Activated naive CD4-positive, alpha-beta T cell (primary cell): ENCODE data around the gene F8.
"Not testable (repeated sequence)": the region's sequence is repeated elsewhere in the genome, so short reads cannot be mapped to it uniquely, and the experiment has no call there.

ENCODE experiments used
- DNase-seq, 4 experiments: peaks; one replicate each; lab custom pipeline; 2025; lab: John Stamatoyannopoulos, UW

Gene F8

DNA sequence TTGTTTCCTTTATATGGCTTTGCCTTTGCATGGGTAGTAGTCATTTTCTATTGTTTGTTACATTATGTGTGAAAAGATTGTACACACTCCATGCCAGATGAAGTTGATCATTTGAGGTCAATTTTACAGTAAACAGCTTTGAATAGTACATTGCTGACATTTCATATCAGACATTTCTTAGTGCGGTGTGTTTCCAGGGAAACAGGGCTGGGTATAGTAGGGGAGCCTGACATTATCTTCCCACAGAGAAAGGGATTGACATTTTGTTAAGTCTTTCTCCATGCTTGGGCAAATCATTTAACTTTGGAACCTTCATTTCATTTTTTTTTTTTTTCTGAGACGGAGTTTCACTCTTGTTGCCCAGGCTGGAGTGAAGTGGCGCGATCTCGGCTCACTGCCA lies 9.1 kb upstream of the F8 start:
- no peak for DNase-seq

DNA sequence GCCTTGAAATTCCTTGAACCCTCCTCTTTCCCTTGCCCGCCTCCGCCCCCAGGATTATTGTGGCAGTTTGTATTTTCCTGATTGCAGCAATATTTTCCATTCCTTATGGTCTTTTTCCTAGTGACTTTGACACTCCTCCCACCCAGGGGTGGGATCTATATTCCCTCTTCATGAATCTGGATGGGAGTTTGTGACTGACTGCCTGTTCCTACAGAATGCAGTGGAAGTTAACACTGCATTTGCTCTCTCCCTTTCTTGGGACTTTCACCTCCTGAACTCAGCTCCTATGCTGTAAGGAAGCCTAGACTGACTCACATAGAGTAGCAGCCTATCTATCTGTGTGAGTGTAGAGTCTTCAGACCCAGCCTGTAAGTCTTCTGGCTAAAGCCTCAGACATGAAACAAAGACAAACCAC lies 6.4 kb upstream of the F8 start:
- no peak for DNase-seq

DNA sequence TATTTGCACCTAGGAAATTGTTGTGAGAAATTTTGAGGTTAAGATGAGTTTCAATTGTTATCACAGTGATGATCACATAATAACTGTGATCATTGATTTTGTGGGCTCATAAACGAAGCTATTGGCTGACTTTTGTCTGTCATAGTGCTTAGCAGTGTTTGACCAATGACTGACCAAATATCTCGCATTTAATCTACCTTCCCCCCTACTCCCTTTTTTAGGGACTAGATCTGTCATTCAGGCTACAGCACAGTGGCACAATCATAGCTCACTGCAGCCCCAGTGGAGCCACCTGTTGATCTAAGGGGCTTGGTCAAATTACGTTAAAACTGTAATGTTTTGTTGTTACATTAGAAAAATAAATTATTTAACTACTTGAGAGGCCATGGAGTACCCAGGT lies 5.6 kb upstream of the F8 start:
- no peak for DNase-seq

GRCh38 chrX:155027509-155028066 lies 5.1 kb upstream of the F8 start:
- DNase-seq: no peak

GRCh38 chrX:155026727-155027508 lies 4.4 kb upstream of the F8 start, which contains the start of gene FUNDC2:
TSS of gene FUNDC2 (plus strand) at chrX:155026844. CDS start at chrX:155026939, 95 bp downstream.
- DNase-seq: peak; percentile 68 to 91 (median 84)

- no peak for DNase-seq
These were observed 3.9 kb upstream of the F8 start for GRCh38 chrX:155026420-155026726.

DNA sequence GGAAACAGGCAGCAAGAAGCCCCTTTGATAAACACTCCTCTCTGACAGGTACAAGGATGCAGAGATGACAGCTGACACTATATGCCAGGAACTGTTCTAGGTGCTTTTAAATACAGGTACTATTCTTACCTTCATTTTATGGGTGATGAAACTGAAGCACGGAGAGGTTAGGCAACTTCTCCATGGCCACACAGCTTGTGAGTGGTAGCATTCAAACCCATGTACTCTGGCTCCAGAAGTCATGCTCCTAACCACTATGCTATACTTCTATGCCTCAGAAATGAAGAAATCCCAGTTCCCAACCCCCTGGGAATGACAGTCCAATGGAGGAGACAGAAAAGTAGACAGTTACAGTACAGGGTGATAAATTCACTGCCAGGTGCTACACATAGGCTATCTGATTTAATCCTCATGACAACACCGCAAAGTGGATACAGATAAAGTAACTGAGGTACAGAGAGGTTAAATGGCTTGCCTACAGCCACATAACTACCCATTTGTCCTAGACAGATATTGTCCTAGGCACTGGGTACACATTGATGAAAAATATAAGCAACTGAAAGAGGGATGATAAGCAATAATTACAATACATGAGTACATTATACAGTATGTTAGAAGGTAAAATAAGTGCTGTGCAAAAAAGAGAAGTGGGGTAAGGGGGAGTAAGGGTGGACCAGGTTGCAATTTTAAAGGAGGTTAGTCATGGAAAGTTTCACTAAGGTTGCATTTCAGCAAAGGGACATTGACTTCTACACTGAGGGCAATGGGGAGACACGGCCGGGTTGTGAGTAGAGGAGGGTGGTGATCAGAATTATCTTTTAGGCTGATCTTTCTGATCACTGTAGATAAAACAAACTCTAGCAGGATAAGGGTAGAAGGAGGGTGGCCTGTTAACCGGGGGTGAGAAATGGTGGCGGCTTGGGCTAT lies 1.6 kb upstream of the F8 start:
- DNase-seq: no peak

DNA sequence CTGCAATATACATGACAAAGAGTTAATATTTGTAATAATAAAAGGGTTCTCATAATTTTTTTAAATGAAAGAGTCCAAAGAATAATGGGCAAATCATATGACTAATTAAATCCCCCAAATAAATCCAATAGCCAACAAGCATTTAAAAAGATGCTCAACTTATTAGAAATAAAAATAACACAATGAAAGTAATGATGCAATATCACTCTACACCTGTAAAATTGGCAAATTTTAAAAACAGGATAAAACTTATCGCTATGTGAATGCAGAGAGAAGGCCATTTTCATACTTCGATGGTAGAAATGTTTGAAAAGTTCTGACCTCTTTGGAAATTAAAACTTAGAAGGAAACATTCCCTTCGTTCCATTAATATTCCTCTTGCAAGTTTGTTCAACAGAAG lies 1.9 kb downstream of the F8 start:
- DNase-seq: no peak

- DNase-seq: no peak
These were observed 12.5 kb downstream of the F8 start for GRCh38 chrX:155009994-155010472.

GRCh38 chrX:155008578-155008977 lies 13.9 kb downstream of the F8 start:
- DNase-seq: not testable (repeated sequence)

- not testable (repeated sequence) for DNase-seq
These were observed 15.4 kb downstream of the F8 start for GRCh38 chrX:155006913-155007671.

- not testable (repeated sequence) for DNase-seq
These were observed 16.1 kb downstream of the F8 start for GRCh38 chrX:155006379-155006778.

GRCh38 chrX:155005190-155005589 lies 17.3 kb downstream of the F8 start:
- no peak for DNase-seq

- no peak for DNase-seq
These were observed 20.6 kb downstream of the F8 start for GRCh38 chrX:155001873-155002272.

DNA sequence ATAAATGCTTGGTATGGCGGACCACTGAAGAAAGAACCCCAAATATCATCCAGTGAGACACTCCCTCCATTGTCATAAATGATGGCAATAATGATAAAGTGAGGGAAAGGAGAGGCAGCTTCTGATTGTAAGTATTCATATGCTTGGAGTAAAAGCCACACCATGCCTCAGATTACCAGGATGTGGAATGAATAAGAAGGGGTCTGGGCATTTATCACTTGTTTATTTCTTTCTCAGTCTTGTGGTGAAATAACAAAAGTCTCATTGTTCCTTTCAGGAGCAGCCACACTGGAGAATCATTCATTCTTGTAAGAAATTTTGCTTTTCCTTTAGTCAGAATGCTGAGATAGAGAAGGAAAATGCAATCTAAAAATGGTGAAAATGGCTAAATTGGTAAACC lies 21.7 kb downstream of the F8 start:
- DNase-seq: no peak

GRCh38 chrX:154998204-154998880 lies 24.2 kb downstream of the F8 start:
- DNase-seq: no peak

- no peak for DNase-seq
These were observed 31.0 kb downstream of the F8 start for GRCh38 chrX:154991476-154991875.

DNA sequence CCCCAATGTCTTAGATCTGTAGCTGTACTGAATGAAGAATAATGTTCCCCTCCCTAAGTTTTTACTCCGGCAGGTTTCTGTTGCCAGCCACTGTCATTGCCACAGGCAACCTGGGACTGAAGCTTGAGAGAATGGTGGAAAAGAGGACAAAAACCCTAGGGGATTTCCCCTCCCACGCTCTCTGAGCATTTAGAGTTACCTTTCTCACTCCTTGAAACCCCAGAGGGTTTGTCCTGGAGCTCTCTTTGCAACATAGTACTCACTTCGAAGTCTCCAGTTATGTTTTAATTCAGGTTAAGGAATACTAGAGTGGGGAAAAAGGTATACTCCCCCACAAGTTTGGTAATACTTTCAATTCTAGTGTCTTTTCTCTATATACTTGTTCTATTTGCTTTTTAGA lies 31.5 kb downstream of the F8 start:
- no peak for DNase-seq

- no peak for DNase-seq
These were observed 32.0 kb downstream of the F8 start for GRCh38 chrX:154990496-154990895.

DNA sequence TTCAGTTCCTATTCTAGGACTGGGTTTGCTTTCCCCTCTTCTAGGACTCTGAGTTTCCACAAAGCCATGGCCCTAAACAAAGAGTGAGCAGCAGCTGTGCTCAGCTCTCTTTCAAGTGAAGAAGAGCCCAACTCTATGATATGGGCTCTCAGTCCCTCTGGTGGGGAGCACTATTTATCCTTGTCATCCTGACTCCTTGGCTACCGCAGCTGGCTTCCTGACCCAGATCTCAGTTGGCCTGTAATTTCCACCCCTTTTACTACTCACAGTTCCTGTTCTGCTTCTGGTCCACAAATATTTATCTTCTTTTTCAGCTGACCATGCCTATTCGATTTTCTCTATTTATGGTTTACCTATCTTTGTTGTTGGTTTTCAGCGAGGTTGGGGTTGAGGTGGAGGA lies 33.8 kb downstream of the F8 start:
- DNase-seq: no peak

DNA sequence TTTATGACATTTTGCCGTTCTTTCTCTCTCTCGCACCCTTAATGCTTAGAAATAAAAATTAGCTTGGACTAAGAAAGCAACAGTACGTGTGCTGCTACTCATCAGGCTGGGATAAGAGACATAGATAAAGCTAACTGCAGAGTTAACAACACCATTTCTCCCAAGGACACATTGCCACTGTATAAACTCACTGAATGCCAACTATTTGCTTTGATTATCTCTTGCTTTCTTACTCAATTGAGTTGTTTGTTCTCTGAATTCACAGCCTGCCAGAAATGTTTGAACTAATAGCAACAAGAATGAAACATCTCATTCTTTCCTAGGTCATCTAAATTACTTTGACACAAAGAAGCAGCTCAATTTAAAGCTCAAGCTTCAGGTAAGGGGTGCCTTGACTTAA lies 34.6 kb downstream of the F8 start:
- DNase-seq: no peak
